Smooth muscle cell (in vitro differentiated cells): ENCODE measurements around the gene SMCO4. TPM values are rescaled to one million over a fixed set of nuclear protein-coding genes. Genes with fewer than 3 reads are reported as not detected.

ENCODE experiments used
- DNase-seq: peaks from one replicate; lab custom pipeline; 2025; ENCODE audit not compliant: unreplicated experiment; lab: John Stamatoyannopoulos, UW
- H2AFZ ChIP-seq: fragments of 200-600 bp; sonication (generic); 2 replicates; pipeline ENCODE4 v1.6.0; 2016; ENCODE audit warnings: antibody characterized with exemption, low read depth, mild to moderate bottlenecking
- H3F3A ChIP-seq: fragments of 200-600 bp; sonication (generic); 2 replicates; pipeline ENCODE4 v1.6.0; 2017; ENCODE audit warnings: antibody characterized with exemption, low read depth
- H3K27ac ChIP-seq: fragments of 200-600 bp; sonication (generic); 2 replicates; pipeline ENCODE4 v1.5.1; 2016; ENCODE audit warnings: low read depth, mild to moderate bottlenecking
- H3K27me3 ChIP-seq: fragments of 200-600 bp; sonication (generic); 2 replicates; pipeline ENCODE4 v1.6.1; 2016; ENCODE audit warnings: low read depth, mild to moderate bottlenecking
- H3K36me3 ChIP-seq: fragments of 200-600 bp; sonication (generic); 2 replicates; pipeline ENCODE4 v1.5.1; 2016; ENCODE audit warnings: low read depth
- H3K4me1 ChIP-seq: fragments of 200-600 bp; sonication (generic); 2 replicates; pipeline ENCODE4 v1.5.1; 2016; ENCODE audit warnings: low read depth
- H3K4me2 ChIP-seq: fragments of 200-600 bp; sonication (generic); 2 replicates; pipeline ENCODE4 v1.6.0; 2016; ENCODE audit warnings: mild to moderate bottlenecking
- H3K4me3 ChIP-seq: fragments of 200-600 bp; sonication (generic); 2 replicates; pipeline ENCODE4 v1.5.1; 2016; ENCODE audit warnings: mild to moderate bottlenecking
- H3K79me2 ChIP-seq: fragments of 200-600 bp; sonication (generic); 2 replicates; pipeline ENCODE4 v1.6.0; 2016; ENCODE audit warnings: low read depth, mild to moderate bottlenecking
- H3K9ac ChIP-seq: fragments of 200-600 bp; sonication (generic); 2 replicates; pipeline ENCODE4 v1.6.0; 2016; ENCODE audit warnings: low read depth
- H3K9me3 ChIP-seq: fragments of 200-600 bp; sonication (generic); replicated peaks from 2 replicates; pipeline ENCODE4 v1.5.1; 2016; ENCODE audit warnings: low read depth
- H4K20me1 ChIP-seq: fragments of 200-600 bp; sonication (generic); 2 replicates; pipeline ENCODE4 v1.6.0; 2016; ENCODE audit warnings: low read depth
- CTCF ChIP-seq: fragments of 200-600 bp; sonication (generic); IDR thresholded peaks from 2 replicates; pipeline ENCODE4 v1.5.1; 2017; ENCODE audit warnings: borderline replicate concordance, mild to moderate bottlenecking, antibody characterized with exemption; ENCODE audit not compliant: insufficient read depth, poor library complexity, severe bottlenecking
- WGBS: methylation state at CpG from one replicate; pipeline ENCODE4 v1.1.7; 2016; ENCODE audit warnings: low lambda C conversion rate; 5-methylcytosine and 5-hydroxymethylcytosine counted together
- polyA plus RNA-seq: library from polyadenylated mRNA; unstranded; fragments of >200 nt; fragmentation: Nextera tagmentation; extraction: Ambion mirVana; gene quantifications from 2 replicates; pipeline ENCODE4 v1.2.1, GENCODE V29; 2016
- total RNA-seq: library from RNA; depleted of rRNA; stranded (reverse); fragments of >200 nt; gene quantifications from 2 replicates; pipeline ENCODE4 v1.2.3, GENCODE V29; 2014

Gene SMCO4
- total and polyA plus RNA-seq, 2 experiments from 2014 or later = 13.8 to 50.7 TPM

- H3F3A ChIP-seq = no peaks in the 10 kb centered on the region
- H3K4me2 ChIP-seq = no peak overlapping the region
- TF ChIP-seq CTCF = no peak
- peaks cover 65% of the 10 kb centered on the region for H4K20me1 ChIP-seq
- H3K27ac ChIP-seq = no peak overlapping the region
- no peak overlapping the region for H2AFZ ChIP-seq
- H3K4me1 ChIP-seq = no peaks in the 10 kb centered on the region
- H3K36me3 ChIP-seq = no peaks in the 10 kb centered on the region
- WGBS = 100% methylated on average over 3 of the region's 3 CpGs
- no peaks in the 10 kb centered on the region for H3K27me3 ChIP-seq
- H3K9me3 ChIP-seq = no peaks in the 10 kb centered on the region
- H3K9ac ChIP-seq = no peak overlapping the region
- DNase-seq = no peak
- peaks cover 43% of the 10 kb centered on the region for H3K79me2 ChIP-seq
- no peak overlapping the region for H3K4me3 ChIP-seq
These were observed 30.1 kb downstream of the SMCO4 start for GRCh38 chr11:93512949-93513667.

GRCh38 chr11:93512073-93512475, 31.1 kb downstream of the SMCO4 start:
- Histone ChIP-seq H3K79me2 (peaks cover 40% of the 10 kb centered on the region), H3F3A (no peaks in the 10 kb centered on the region), H4K20me1 (peaks cover 63% of the 10 kb centered on the region), H3K27me3 (no peaks in the 10 kb centered on the region), H3K4me2 (no peak overlapping the region), H2AFZ (no peak overlapping the region), H3K9me3 (no peaks in the 10 kb centered on the region), H3K4me3 (no peak overlapping the region), H3K36me3 (no peaks in the 10 kb centered on the region), H3K4me1 (no peaks in the 10 kb centered on the region), H3K27ac (no peak overlapping the region), H3K9ac (no peak overlapping the region)
- TF ChIP-seq CTCF = no peak
- WGBS = 95% methylated on average over 4 of the region's 4 CpGs
- no peak for DNase-seq

GRCh38 chr11:93510196-93510873, 32.9 kb downstream of the SMCO4 start:
- H3K9me3 ChIP-seq = no peaks in the 10 kb centered on the region
- peaks cover 60% of the 10 kb centered on the region for H4K20me1 ChIP-seq
- TF ChIP-seq CTCF = no peak
- no peak overlapping the region for H3K9ac ChIP-seq
- no peaks in the 10 kb centered on the region for H3K4me1 ChIP-seq
- no peak overlapping the region for H3K4me3 ChIP-seq
- DNase-seq = no peak
- H3K27me3 ChIP-seq = no peaks in the 10 kb centered on the region
- no peak overlapping the region for H3K27ac ChIP-seq
- 90% methylated on average over 3 of the region's 3 CpGs for WGBS
- no peak overlapping the region for H2AFZ ChIP-seq
- H3K4me2 ChIP-seq = no peak overlapping the region
- H3K79me2 ChIP-seq = peaks cover 38% of the 10 kb centered on the region
- no peaks in the 10 kb centered on the region for H3F3A ChIP-seq
- H3K36me3 ChIP-seq = no peaks in the 10 kb centered on the region
